Prostate gland (tissue), 2 donors: Measurements from ENCODE around the gene EPHA2.

ENCODE experiments used
- POLR2A ChIP-seq: fragments of 450-650 bp; IDR thresholded peaks from one replicate; pipeline ENCODE4 v1.6.1; 2016; ENCODE audit warnings: antibody characterized with exemption, mild to moderate bottlenecking
- POLR2AphosphoS5 ChIP-seq: sonication (generic); formaldehyde crosslinking; IDR thresholded peaks from one replicate; pipeline ENCODE4 v1.6.1; 2017; ENCODE audit warnings: antibody characterized with exemption
- TF ChIP-seq, protein P1 (sequence below), 4 experiments: fragments of 200-600 bp in 2 of 4; fragments of 450-650 bp in 2 of 4; sonication (generic) in 2 of 4; IDR thresholded peaks; 1 replicate in 3 of 4; 2 replicates in 1 of 4; pipeline ENCODE4 v1.5.1; 2016 to 2019; ENCODE audit warnings: antibody characterized with exemption in 4 of 4, mild to moderate bottlenecking in 2 of 4, moderate library complexity in 2 of 4

DNA sequence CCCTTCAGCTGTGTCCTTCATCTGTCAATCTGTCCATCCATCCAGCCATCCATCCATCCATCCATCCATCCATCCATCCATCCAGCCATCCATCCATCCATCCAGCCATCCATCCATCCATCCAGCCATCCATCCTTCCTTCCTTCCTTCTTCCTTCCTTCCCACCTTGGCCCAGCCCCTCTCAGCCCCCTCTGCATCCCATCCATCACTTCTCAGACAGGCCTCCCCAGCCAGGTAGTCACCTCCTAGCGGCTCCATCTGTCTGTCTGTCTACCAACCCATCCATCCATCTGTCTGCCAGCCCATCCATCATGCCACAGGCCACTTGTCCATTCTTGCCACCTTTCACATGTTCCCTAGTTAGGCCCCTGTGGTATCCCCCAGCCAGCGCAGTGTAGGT lies 10.2 kb upstream of the EPHA2 start:
- TF ChIP-seq POLR2A (no peak), POLR2AphosphoS5 (no peak)
- TF ChIP-seq, protein P1, sequence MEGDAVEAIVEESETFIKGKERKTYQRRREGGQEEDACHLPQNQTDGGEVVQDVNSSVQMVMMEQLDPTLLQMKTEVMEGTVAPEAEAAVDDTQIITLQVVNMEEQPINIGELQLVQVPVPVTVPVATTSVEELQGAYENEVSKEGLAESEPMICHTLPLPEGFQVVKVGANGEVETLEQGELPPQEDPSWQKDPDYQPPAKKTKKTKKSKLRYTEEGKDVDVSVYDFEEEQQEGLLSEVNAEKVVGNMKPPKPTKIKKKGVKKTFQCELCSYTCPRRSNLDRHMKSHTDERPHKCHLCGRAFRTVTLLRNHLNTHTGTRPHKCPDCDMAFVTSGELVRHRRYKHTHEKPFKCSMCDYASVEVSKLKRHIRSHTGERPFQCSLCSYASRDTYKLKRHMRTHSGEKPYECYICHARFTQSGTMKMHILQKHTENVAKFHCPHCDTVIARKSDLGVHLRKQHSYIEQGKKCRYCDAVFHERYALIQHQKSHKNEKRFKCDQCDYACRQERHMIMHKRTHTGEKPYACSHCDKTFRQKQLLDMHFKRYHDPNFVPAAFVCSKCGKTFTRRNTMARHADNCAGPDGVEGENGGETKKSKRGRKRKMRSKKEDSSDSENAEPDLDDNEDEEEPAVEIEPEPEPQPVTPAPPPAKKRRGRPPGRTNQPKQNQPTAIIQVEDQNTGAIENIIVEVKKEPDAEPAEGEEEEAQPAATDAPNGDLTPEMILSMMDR (IDR thresholded peaks at IDR 0.05), result no peak
